PFSK-1 (cell line): Measurements from ENCODE around the gene JPH3.

ENCODE experiments used
- FOXP2 ChIP-seq: optimal IDR thresholded peaks from 2 replicates; pipeline ENCODE3; 2011; ENCODE audit warnings: borderline replicate concordance, control low read depth, inconsistent platforms; ENCODE audit not compliant: insufficient read depth; ENCODE audit errors: extremely low read length, extremely low read depth
- POLR2AphosphoS5 ChIP-seq: IDR thresholded peaks from 2 replicates; pipeline ENCODE4 v1.6.1; 2012; ENCODE audit warnings: low read depth, mild to moderate bottlenecking, control low read depth, low read length, moderate library complexity
- SIN3A ChIP-seq: IDR thresholded peaks from 2 replicates; pipeline ENCODE4 v1.6.1; 2012; ENCODE audit warnings: mild to moderate bottlenecking, low read length, moderate library complexity, borderline replicate concordance; ENCODE audit not compliant: insufficient read depth
- TAF1 ChIP-seq: IDR thresholded peaks from 2 replicates; pipeline ENCODE4 v1.6.1; 2012; ENCODE audit warnings: low read length, control low read depth, borderline replicate concordance; ENCODE audit not compliant: insufficient read depth
- TF ChIP-seq, protein P1 (sequence below), 2 experiments: IDR thresholded peaks; 2 replicates each; pipeline versions ENCODE4 v1.6.1 to v1.8.0; 2011 to 2012; ENCODE audit warnings: low read depth in 2 of 2, low read length in 2 of 2, control low read depth in 1 of 2, inconsistent platforms in 1 of 2, mild to moderate bottlenecking in 1 of 2, moderate library complexity in 1 of 2; ENCODE audit not compliant: insufficient read depth in 1 of 2

JPH3 gene

GRCh38 chr16:87715658-87716057 lies 113.3 kb downstream of the JPH3 start:
- TF ChIP-seq SIN3A (no peak), TAF1 (no peak), FOXP2 (no peak), POLR2AphosphoS5 (no peak)
- TF ChIP-seq, protein P1, sequence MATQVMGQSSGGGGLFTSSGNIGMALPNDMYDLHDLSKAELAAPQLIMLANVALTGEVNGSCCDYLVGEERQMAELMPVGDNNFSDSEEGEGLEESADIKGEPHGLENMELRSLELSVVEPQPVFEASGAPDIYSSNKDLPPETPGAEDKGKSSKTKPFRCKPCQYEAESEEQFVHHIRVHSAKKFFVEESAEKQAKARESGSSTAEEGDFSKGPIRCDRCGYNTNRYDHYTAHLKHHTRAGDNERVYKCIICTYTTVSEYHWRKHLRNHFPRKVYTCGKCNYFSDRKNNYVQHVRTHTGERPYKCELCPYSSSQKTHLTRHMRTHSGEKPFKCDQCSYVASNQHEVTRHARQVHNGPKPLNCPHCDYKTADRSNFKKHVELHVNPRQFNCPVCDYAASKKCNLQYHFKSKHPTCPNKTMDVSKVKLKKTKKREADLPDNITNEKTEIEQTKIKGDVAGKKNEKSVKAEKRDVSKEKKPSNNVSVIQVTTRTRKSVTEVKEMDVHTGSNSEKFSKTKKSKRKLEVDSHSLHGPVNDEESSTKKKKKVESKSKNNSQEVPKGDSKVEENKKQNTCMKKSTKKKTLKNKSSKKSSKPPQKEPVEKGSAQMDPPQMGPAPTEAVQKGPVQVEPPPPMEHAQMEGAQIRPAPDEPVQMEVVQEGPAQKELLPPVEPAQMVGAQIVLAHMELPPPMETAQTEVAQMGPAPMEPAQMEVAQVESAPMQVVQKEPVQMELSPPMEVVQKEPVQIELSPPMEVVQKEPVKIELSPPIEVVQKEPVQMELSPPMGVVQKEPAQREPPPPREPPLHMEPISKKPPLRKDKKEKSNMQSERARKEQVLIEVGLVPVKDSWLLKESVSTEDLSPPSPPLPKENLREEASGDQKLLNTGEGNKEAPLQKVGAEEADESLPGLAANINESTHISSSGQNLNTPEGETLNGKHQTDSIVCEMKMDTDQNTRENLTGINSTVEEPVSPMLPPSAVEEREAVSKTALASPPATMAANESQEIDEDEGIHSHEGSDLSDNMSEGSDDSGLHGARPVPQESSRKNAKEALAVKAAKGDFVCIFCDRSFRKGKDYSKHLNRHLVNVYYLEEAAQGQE (IDR thresholded peaks at IDR 0.05; ENCODE audit: insufficient read depth in 1 of 2, low read depth in 2 of 2, low read length in 2 of 2): no peak

DNA sequence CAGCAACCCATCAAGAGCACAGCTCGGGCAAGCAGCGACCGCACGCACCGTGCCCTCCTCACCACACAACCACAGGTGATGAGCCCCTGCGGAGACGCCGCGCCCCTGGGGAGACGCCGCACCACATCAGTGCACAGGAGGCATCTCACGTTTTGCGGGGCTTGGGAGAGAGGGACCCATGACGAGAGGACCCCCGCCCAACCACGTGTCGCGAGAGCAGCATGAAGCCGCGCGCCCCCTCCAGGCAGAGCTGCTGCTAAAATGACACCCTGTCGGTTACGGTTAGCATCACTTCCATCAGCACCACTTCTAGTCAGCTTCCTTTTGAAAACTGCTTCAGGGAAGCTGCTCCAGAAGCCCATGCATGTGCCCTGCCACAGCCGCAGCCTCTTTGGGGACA lies 118.1 kb downstream of the JPH3 start:
- TF ChIP-seq POLR2AphosphoS5: no peak
- TF ChIP-seq, protein P1 (IDR thresholded peaks at IDR 0.05; ENCODE audit: insufficient read depth in 1 of 2, low read depth in 2 of 2, low read length in 2 of 2): no peak
- no peak for TF ChIP-seq TAF1
- TF ChIP-seq FOXP2: no peak
- no peak for TF ChIP-seq SIN3A

- no peak for TF ChIP-seq TAF1
- TF ChIP-seq, protein P1 (IDR thresholded peaks at IDR 0.05; ENCODE audit: insufficient read depth in 1 of 2, low read depth in 2 of 2, low read length in 2 of 2): no peak
- no peak for TF ChIP-seq POLR2AphosphoS5
- TF ChIP-seq SIN3A: no peak
- no peak for TF ChIP-seq FOXP2
These were observed 119.6 kb downstream of the JPH3 start for GRCh38 chr16:87721622-87722585.

DNA sequence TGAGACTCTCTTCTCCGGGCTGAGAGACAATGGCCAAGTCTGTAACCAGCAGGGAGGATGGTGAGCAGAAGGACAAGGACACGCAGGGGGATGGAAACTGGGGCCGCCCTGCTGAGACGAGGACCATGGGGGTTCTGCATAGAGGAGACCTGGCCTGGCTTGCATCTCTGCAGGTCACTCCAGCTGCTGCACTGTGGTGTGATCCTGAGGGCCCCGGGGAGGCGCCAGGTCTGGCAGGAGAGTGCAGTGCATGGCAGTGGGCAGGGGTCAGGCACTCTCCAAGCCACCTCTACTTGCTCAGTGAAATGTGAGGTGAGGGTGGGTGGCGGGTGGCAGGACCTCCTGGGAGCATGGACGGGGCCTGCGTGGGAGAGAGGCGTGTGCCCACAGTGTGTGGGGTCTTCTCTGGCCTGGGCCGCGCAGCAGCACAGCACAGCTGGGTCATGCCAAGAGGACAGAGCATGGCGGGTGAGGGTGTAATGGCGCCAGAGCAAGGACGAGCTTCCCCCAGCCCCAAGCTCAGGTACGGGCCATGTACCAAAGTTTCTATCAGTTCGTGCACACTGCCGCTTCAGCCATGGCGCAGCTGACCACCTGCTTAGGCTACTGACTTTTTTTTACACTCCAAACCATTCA lies 120.4 kb downstream of the JPH3 start:
- TF ChIP-seq TAF1 (no peak), POLR2AphosphoS5 (no peak), FOXP2 (no peak)
- TF ChIP-seq, protein P1 (IDR thresholded peaks at IDR 0.05; ENCODE audit: insufficient read depth in 1 of 2, low read depth in 2 of 2, low read length in 2 of 2): no peak
